Endothelial cell (in vitro differentiated cells): ENCODE data around the gene ZNRF2. TPM values are rescaled to one million over a fixed set of nuclear protein-coding genes. Genes with fewer than 3 reads are reported as not detected.

Experiments
- DNase-seq: peaks from one replicate; pipeline ENCODE4 v3.0.0; 2021; ENCODE audit warnings: low spot score
- H3K27ac Mint-ChIP-seq: one replicate; pipeline ENCODE4 v1.8.0; 2021; ENCODE audit warnings: mixed read lengths, inconsistent platforms; ENCODE audit not compliant: unreplicated experiment
- H3K27me3 Mint-ChIP-seq: one replicate; pipeline ENCODE4 v1.8.0; 2021; ENCODE audit warnings: mild to moderate bottlenecking, moderate library complexity, mixed read lengths, inconsistent platforms; ENCODE audit not compliant: unreplicated experiment
- H3K36me3 Mint-ChIP-seq: one replicate; pipeline ENCODE4 v1.8.0; 2021; ENCODE audit warnings: mild to moderate bottlenecking, low read depth, mixed read lengths, inconsistent platforms; ENCODE audit not compliant: unreplicated experiment
- H3K4me1 Mint-ChIP-seq: one replicate; pipeline ENCODE4 v1.8.0; 2021; ENCODE audit warnings: mild to moderate bottlenecking, mixed read lengths, inconsistent platforms; ENCODE audit not compliant: unreplicated experiment
- H3K4me3 Mint-ChIP-seq: one replicate; pipeline ENCODE4 v1.8.0; 2021; ENCODE audit warnings: mild to moderate bottlenecking, mixed read lengths, inconsistent platforms; ENCODE audit not compliant: unreplicated experiment
- H3K9me3 Mint-ChIP-seq: one replicate; pipeline ENCODE4 v1.8.0; 2021; ENCODE audit warnings: mixed read lengths, inconsistent platforms; ENCODE audit not compliant: unreplicated experiment
- total RNA-seq: library from RNA; stranded (reverse); fragmentation: NEBNext Ultra II Directional; extraction: Animal tissue kit (Norgen Biotek cat#: 25700); gene quantifications from one replicate; pipeline ENCODE4 v1.2.1, GENCODE V29; 2021; ENCODE audit not compliant: unreplicated experiment
- TF ChIP-seq, protein P1 (sequence below): fragments of 200-600 bp; sonication (generic); IDR thresholded peaks from one replicate; pipeline ENCODE4 v1.5.0; 2021; ENCODE audit warnings: antibody characterized with exemption; ENCODE audit not compliant: unreplicated experiment

The ZNRF2 gene
- total RNA-seq, 1 donor from 2014 or later: 9.5 TPM

DNA sequence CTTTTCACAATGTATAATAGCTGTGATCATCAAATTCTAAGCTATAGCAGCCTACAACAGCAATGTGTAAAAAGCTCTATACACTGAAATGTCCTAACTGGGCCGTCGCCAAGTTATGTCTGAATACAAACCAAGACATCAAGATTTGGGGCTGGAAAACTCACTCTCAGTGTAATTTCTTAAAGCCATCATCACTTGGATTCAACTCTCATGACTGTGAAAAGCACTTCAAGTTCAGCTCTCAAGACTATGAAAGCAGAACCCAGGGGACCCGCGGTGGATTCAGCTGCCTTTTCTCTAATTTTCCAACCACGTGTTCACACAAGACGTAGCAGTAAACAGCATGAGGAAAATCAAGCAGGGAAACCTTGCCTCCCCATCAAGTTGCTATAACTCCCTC, 15.8 kb upstream of the ZNRF2 start:
- H3K27ac Mint-ChIP-seq: no peak overlapping the region
- peaks cover 3% of the 10 kb centered on the region for H3K4me1 Mint-ChIP-seq
- H3K9me3 Mint-ChIP-seq: no peaks in the 10 kb centered on the region
- H3K27me3 Mint-ChIP-seq: no peaks in the 10 kb centered on the region
- H3K4me3 Mint-ChIP-seq: no peak overlapping the region
- no peak for DNase-seq
- TF ChIP-seq, protein P1, sequence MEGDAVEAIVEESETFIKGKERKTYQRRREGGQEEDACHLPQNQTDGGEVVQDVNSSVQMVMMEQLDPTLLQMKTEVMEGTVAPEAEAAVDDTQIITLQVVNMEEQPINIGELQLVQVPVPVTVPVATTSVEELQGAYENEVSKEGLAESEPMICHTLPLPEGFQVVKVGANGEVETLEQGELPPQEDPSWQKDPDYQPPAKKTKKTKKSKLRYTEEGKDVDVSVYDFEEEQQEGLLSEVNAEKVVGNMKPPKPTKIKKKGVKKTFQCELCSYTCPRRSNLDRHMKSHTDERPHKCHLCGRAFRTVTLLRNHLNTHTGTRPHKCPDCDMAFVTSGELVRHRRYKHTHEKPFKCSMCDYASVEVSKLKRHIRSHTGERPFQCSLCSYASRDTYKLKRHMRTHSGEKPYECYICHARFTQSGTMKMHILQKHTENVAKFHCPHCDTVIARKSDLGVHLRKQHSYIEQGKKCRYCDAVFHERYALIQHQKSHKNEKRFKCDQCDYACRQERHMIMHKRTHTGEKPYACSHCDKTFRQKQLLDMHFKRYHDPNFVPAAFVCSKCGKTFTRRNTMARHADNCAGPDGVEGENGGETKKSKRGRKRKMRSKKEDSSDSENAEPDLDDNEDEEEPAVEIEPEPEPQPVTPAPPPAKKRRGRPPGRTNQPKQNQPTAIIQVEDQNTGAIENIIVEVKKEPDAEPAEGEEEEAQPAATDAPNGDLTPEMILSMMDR: no peak
- no peaks in the 10 kb centered on the region for H3K36me3 Mint-ChIP-seq

- H3K27me3 Mint-ChIP-seq: no peaks in the 10 kb centered on the region
- H3K9me3 Mint-ChIP-seq: no peaks in the 10 kb centered on the region
- no peaks in the 10 kb centered on the region for H3K36me3 Mint-ChIP-seq
- no peak overlapping the region for H3K4me3 Mint-ChIP-seq
- no peak overlapping the region for H3K27ac Mint-ChIP-seq
- TF ChIP-seq, protein P1: no peak
- DNase-seq: no peak
- peaks cover 3% of the 10 kb centered on the region for H3K4me1 Mint-ChIP-seq
Measured at GRCh38 chr7:30269490-30269889, 14.9 kb upstream of the ZNRF2 start.

DNA sequence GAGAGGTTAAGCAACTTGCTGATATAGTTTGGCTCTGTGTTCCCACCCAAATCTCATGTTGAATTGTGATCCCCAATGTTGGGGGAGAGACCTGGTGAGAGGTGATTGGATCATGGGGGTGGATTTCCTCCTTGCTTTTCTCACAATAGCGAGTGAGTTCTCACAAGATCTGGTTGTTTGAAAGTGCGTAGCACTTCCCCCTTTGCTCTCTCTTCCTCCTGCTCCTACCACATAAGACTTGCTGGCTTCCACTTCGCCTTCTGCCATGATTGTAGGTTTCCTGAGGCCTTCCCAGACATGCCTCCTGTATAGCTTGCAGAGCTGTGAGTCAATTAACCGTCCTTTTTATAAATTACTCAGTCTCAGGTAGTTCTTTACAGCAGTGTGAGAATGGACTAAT, 13.5 kb upstream of the ZNRF2 start:
- TF ChIP-seq, protein P1: no peak
- H3K9me3 Mint-ChIP-seq: no peaks in the 10 kb centered on the region
- no peak for DNase-seq
- H3K36me3 Mint-ChIP-seq: no peaks in the 10 kb centered on the region
- H3K27me3 Mint-ChIP-seq: no peaks in the 10 kb centered on the region
- H3K4me3 Mint-ChIP-seq: no peak overlapping the region
- no peak overlapping the region for H3K27ac Mint-ChIP-seq
- peaks cover 3% of the 10 kb centered on the region for H3K4me1 Mint-ChIP-seq

- no peak for DNase-seq
- H3K36me3 Mint-ChIP-seq: no peaks in the 10 kb centered on the region
- no peak overlapping the region for H3K4me3 Mint-ChIP-seq
- H3K27ac Mint-ChIP-seq: no peak overlapping the region
- H3K9me3 Mint-ChIP-seq: no peaks in the 10 kb centered on the region
- H3K4me1 Mint-ChIP-seq: peaks cover 3% of the 10 kb centered on the region
- H3K27me3 Mint-ChIP-seq: no peaks in the 10 kb centered on the region
- TF ChIP-seq, protein P1: no peak
Measured at GRCh38 chr7:30272126-30272525, 12.3 kb upstream of the ZNRF2 start.

DNA sequence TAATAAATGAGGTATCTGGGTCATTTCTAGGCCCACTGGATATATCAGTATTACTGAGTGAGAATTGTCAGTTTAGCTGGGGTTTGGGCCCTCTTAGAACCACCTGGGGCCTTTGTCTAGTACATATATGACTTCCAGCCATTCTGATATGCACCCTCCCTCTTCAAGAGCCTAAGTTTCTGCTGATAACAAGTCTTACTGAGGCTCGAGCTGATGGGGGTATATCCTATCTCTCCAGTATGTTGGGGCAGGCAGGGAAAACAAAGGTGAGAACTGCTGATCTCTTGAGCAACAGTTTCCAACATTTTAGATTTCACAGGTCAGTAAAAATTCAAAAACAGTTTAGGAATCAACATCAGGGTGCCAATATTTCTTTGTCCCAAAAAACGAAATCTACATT, 10.8 kb upstream of the ZNRF2 start:
- TF ChIP-seq, protein P1: no peak
- no peaks in the 10 kb centered on the region for H3K36me3 Mint-ChIP-seq

More for the DNA sequence above, 10.8 kb upstream of the ZNRF2 start:
- H3K4me3 Mint-ChIP-seq: no peak overlapping the region
- no peak for DNase-seq
- no peaks in the 10 kb centered on the region for H3K27me3 Mint-ChIP-seq
- H3K27ac Mint-ChIP-seq: no peak overlapping the region
- H3K4me1 Mint-ChIP-seq: peaks cover 3% of the 10 kb centered on the region
- no peaks in the 10 kb centered on the region for H3K9me3 Mint-ChIP-seq
